ENCODE measurements around the gene PA2G4.

DNA sequence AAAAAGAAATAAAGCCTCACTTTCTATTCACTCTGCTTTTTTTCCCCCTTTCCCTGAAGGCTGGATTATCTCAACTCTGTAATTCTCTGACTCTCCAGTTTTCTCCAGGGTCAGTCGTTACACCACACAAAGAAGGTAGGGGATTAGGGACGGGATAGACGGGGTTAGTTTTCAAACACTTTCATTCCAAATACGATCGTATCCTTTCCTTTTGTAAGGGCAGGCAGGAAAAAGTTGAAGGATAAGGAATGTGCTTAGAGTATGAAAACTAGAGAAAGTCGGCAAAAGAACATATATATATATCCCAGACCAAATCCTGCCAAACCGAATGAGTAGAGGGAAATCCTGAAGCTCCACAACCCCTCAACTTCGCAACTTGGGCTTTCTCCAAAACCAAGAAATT lies 23.1 kb downstream of the PA2G4 start:
- TF ChIP-seq CTCF (IDR thresholded peaks at IDR 0.05) (no peak), ZFX (IDR thresholded peaks at IDR 0.05; ENCODE audit: borderline replicate concordance) (no peak)
